ENCODE measurements around the gene RBM47. TPM values are rescaled to one million over a fixed set of nuclear protein-coding genes. Genes with fewer than 3 reads are reported as not detected.
"Not testable (repeated sequence)": the region's sequence is repeated elsewhere in the genome, so short reads cannot be mapped to it uniquely, and the experiment has no call there.

Gene RBM47
- total RNA-seq, 1 experiment from 2014 or later = not detected

DNA sequence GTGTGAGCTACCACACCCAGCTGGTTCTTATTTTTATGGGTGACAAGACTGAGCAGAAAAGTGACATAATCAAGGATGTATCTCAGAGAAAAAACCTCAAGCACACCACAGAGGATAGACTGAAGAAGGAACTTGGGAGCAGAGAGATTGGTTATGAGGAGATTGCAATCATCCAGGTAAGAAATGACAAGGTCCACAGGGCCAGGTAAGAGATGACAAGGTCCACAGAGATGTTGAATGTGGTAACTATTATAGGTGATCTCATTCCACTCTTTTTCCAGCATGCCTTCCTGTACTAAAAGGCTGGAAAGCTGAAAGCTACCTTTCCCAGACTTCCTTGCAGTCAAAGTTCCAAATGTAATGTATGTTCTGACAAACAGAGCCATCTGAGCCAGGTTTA is 15.9 kb upstream of the RBM47 start:
- DNase-seq = no peak
- no peaks in the 10 kb centered on the region for H3K27me3 ChIP-seq
- H3K36me3 ChIP-seq = no peaks in the 10 kb centered on the region
- H3K9me3 ChIP-seq (replicated peaks) = no peaks in the 10 kb centered on the region
- H3K4me1 ChIP-seq = no peaks in the 10 kb centered on the region
- H3K4me3 ChIP-seq = no peak overlapping the region
- H3K27ac ChIP-seq = no peak overlapping the region

DNA sequence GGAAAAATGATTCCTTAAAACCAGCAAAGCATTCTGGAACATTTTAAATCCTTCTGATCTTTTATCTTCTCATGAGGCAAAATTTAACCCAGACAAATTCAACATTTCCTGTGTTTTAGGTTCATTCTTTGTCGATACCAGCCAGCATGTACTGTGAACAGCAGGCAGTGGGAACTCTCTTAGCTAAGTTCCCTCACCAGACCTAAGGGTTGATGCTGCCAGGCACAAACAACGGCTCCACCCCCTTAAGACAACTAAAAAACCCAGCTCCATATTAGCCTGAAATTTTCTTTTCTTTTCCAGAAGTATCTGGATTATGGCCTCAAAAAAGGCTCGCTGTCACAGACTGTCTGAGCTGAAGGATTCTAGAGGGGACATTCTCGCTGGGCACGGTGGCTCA is 2.4 kb upstream of the RBM47 start:
- no peaks in the 10 kb centered on the region for H3K9me3 ChIP-seq (replicated peaks)
- peaks cover 8% of the 10 kb centered on the region for H3K27me3 ChIP-seq
- H3K36me3 ChIP-seq = no peaks in the 10 kb centered on the region
- DNase-seq = no peak
- no peak overlapping the region for H3K4me3 ChIP-seq
- H3K27ac ChIP-seq = no peak overlapping the region
- H3K4me1 ChIP-seq = no peaks in the 10 kb centered on the region

GRCh38 chr4:40630335-40631021 is 814 bp upstream of the RBM47 start:
- no peaks in the 10 kb centered on the region for H3K36me3 ChIP-seq
- DNase-seq = no peak
- H3K9me3 ChIP-seq (replicated peaks) = no peaks in the 10 kb centered on the region
- no peak overlapping the region for H3K27ac ChIP-seq
- no peak overlapping the region for H3K4me3 ChIP-seq
- no peaks in the 10 kb centered on the region for H3K4me1 ChIP-seq
- peaks cover 8% of the 10 kb centered on the region for H3K27me3 ChIP-seq

GRCh38 chr4:40628888-40629287 is 776 bp downstream of the RBM47 start:
- Histone ChIP-seq H3K36me3 (no peaks in the 10 kb centered on the region), H3K27me3 (peaks cover 8% of the 10 kb centered on the region), H3K9me3 (replicated peaks) (no peaks in the 10 kb centered on the region), H3K4me3 (no peak overlapping the region), H3K4me1 (no peaks in the 10 kb centered on the region), H3K27ac (no peak overlapping the region)
- no peak for DNase-seq

DNA sequence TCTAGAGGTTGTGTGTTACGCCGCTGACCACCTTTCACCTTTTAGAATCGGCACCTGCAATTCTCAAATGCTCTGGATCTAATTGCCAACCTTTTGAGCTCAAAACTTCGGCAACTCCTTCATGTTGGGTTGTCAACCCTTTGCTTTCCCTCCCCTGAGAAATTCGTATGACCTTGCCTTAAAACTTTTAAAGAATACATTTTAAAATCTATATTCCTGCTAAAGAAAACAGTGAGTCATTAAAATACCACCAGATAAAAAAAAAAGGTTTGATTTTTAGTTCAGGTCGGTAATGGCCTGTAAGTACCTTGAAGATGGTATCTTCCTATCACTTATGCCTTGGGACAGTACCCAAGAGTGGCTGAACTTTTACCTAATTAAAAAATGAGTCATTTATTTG is 1.3 kb downstream of the RBM47 start:
- H3K9me3 ChIP-seq (replicated peaks); H3K27ac ChIP-seq; H3K4me1 ChIP-seq; H3K4me3 ChIP-seq; H3K36me3 ChIP-seq; H3K27me3 ChIP-seq; DNase-seq: not testable (repeated sequence)

DNA sequence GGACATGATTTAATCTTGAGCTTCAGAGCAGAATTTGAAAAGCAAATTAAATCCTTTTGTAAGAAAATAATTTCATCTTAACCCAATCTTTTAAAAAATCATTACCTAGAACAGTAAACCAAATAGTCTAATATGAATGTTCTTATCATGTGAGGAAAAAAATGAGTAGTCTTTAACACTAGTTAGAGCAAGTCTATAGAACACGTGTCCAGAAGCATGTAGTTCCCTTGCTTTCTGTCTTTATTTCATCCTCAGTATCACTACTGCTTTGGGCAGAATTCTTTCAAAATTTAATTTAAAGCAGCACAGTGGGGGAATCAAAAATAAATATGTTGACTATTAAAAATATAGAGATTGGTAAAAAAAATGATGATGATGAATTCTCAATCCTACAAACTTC is 2.1 kb downstream of the RBM47 start:
- no peak overlapping the region for H3K27ac ChIP-seq
- no peaks in the 10 kb centered on the region for H3K9me3 ChIP-seq (replicated peaks)
- H3K36me3 ChIP-seq = no peaks in the 10 kb centered on the region
- peaks cover 8% of the 10 kb centered on the region for H3K27me3 ChIP-seq
- no peak for DNase-seq
- H3K4me3 ChIP-seq = no peak overlapping the region
- no peaks in the 10 kb centered on the region for H3K4me1 ChIP-seq

- Histone ChIP-seq H3K4me3 (no peak overlapping the region), H3K4me1 (no peaks in the 10 kb centered on the region), H3K9me3 (replicated peaks) (no peaks in the 10 kb centered on the region), H3K27ac (no peak overlapping the region), H3K27me3 (peaks cover 8% of the 10 kb centered on the region), H3K36me3 (no peaks in the 10 kb centered on the region)
- DNase-seq = no peak
Observed at GRCh38 chr4:40626183-40626990, 3.3 kb downstream of the RBM47 start.

- H3K36me3 ChIP-seq = no peaks in the 10 kb centered on the region
- H3K9me3 ChIP-seq (replicated peaks) = no peaks in the 10 kb centered on the region
- no peak for DNase-seq
- no peak overlapping the region for H3K4me3 ChIP-seq
- no peak overlapping the region for H3K27ac ChIP-seq
- H3K27me3 ChIP-seq = peaks cover 8% of the 10 kb centered on the region
- H3K4me1 ChIP-seq = no peaks in the 10 kb centered on the region
Observed at GRCh38 chr4:40623707-40624106, 6.0 kb downstream of the RBM47 start.

DNA sequence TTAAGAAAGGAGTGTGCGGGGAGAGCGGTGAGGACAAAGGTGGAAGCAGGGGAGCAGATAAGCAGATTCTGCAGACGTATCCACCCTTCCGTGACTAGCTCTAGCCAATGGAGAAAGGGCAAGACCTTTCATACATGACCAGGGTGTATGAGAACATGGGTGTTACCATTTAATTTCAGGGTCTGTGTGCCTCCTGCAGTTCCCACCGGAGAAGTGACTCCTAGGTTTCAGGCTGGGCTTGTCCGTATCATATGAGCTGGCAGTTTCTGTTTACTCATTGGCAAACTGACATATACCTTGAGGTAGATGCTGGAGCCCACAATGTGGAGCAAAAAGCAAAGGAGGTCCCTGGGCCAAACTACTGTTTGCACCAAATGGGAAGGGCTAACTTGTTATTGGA is 6.8 kb downstream of the RBM47 start:
- H3K4me1 ChIP-seq = no peaks in the 10 kb centered on the region
- DNase-seq = no peak
- H3K36me3 ChIP-seq = no peaks in the 10 kb centered on the region
- peaks cover 6% of the 10 kb centered on the region for H3K27me3 ChIP-seq
- no peaks in the 10 kb centered on the region for H3K9me3 ChIP-seq (replicated peaks)
- no peak overlapping the region for H3K27ac ChIP-seq
- no peak overlapping the region for H3K4me3 ChIP-seq

DNA sequence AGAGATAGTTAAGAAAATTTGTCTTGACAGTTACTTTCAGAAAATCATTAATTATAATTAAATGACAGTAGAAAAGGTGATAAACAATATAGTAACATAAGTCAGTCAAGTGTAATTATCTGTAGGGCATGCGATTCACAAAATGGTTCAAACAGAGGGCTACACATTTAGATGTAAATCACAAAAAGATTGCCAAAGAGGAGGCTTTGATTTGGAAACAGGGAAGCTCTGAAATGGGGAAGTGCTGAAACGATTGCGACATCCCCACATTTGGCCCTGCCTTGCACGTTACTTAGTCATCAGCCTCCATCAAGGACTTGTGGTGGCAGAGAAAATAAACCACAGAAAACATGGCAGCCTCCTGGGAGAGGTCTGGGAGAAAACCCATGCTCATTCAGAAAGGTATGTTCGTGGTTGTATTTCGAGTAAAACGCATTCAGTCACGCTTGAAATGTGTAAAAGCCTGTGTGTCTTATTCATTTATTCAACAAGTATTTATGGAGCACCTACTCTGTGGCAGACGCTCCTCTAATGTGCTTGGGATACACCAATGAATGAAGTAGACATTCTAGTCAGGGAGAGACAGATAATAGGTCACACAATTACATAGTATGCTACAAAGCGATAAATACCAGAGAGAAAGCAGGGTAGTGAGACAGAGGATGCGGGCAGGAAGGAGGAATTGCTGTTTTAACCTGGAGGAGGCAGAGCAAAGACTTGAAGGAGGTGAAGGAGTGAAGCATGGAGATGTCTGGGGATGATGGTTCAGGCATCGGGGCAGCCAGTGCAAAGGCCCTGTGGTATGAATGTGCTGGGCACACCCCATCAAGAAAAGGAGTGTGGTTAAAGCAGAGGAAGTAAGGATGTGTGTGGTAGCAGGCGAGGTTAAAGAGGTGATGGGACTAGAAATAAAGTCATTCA is 7.8 kb downstream of the RBM47 start:
- no peak overlapping the region for H3K27ac ChIP-seq
- H3K36me3 ChIP-seq = no peaks in the 10 kb centered on the region
- no peak overlapping the region for H3K4me3 ChIP-seq
- DNase-seq = no peak
- H3K9me3 ChIP-seq (replicated peaks) = no peaks in the 10 kb centered on the region
- H3K27me3 ChIP-seq = no peaks in the 10 kb centered on the region; the same call in none of the 2 replicates
- H3K4me1 ChIP-seq = no peaks in the 10 kb centered on the region

GRCh38 chr4:40621229-40621591 is 8.5 kb downstream of the RBM47 start:
- Histone ChIP-seq H3K27ac (no peak overlapping the region), H3K9me3 (replicated peaks) (no peaks in the 10 kb centered on the region), H3K4me1 (no peaks in the 10 kb centered on the region), H3K4me3 (no peak overlapping the region), H3K36me3 (no peaks in the 10 kb centered on the region), H3K27me3 (no peaks in the 10 kb centered on the region; the same call in 1 of the 2 replicates)
- no peak for DNase-seq

GRCh38 chr4:40619600-40619999 is 10.1 kb downstream of the RBM47 start:
- Histone ChIP-seq H3K36me3 (no peaks in the 10 kb centered on the region), H3K27me3 (no peaks in the 10 kb centered on the region), H3K4me1 (no peaks in the 10 kb centered on the region), H3K4me3 (no peak overlapping the region), H3K9me3 (replicated peaks) (no peaks in the 10 kb centered on the region), H3K27ac (no peak overlapping the region)
- no peak for DNase-seq

DNA sequence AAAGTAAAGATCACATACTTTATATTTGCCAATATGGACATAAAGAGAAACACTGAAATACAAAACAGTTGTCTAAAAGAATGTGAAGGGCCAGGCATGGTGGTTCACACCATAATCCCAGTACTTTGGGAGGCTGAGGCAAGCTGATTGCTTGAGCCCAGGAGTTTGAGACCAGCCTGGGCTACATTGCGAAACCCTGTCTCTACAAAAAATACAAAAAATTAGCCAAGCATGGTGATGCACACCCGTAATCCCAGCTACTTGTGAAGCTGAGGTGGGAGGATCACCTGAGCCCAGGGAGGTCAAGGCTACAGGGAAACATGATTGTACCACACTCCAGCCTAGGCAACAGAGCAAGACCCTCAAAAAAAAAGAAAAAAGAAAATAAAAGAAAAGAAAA is 11.8 kb downstream of the RBM47 start:
- DNase-seq = no peak
- no peaks in the 10 kb centered on the region for H3K36me3 ChIP-seq
- H3K4me1 ChIP-seq = no peaks in the 10 kb centered on the region
- H3K9me3 ChIP-seq (replicated peaks) = no peaks in the 10 kb centered on the region
- H3K4me3 ChIP-seq = no peak overlapping the region
- no peak overlapping the region for H3K27ac ChIP-seq
- H3K27me3 ChIP-seq = no peaks in the 10 kb centered on the region

GRCh38 chr4:40614031-40614430 is 15.6 kb downstream of the RBM47 start:
- Histone ChIP-seq H3K27ac (no peak overlapping the region), H3K36me3 (no peaks in the 10 kb centered on the region), H3K4me3 (no peak overlapping the region), H3K9me3 (replicated peaks) (no peaks in the 10 kb centered on the region), H3K27me3 (no peaks in the 10 kb centered on the region), H3K4me1 (no peaks in the 10 kb centered on the region)
- DNase-seq = no peak

GRCh38 chr4:40613456-40613855 is 16.2 kb downstream of the RBM47 start:
- DNase-seq = no peak
- H3K27me3 ChIP-seq = no peaks in the 10 kb centered on the region

More at GRCh38 chr4:40613456-40613855, 16.2 kb downstream of the RBM47 start:
- no peak overlapping the region for H3K27ac ChIP-seq
- H3K36me3 ChIP-seq = no peaks in the 10 kb centered on the region
- no peak overlapping the region for H3K4me3 ChIP-seq
- H3K9me3 ChIP-seq (replicated peaks) = no peaks in the 10 kb centered on the region
- no peaks in the 10 kb centered on the region for H3K4me1 ChIP-seq

Data from SJCRH30 (cell line).